ENCODE data around the gene EPOP. TPM values are rescaled to one million over a fixed set of nuclear protein-coding genes. Genes with fewer than 3 reads are reported as not detected.
"Not testable (repeated sequence)": the region's sequence is repeated elsewhere in the genome, so short reads cannot be mapped to it uniquely, and the experiment has no call there.

The EPOP gene
- total and polyA plus RNA-seq, 5 donors: 0.91 to 2.9 (median 2.1) TPM

GRCh38 chr17:38657824-38658740 lies 16.7 kb downstream of the EPOP start:
- ATAC-seq (no peak), DNase-seq (no peak)
- Histone ChIP-seq H3K27me3 (ENCODE audit: control insufficient read depth, insufficient read depth) (no peaks in the 10 kb centered on the region), H3K4me1 (ENCODE audit: control insufficient read depth, insufficient read depth, low read length) (no peaks in the 10 kb centered on the region), H3K4me3 (ENCODE audit: low read length) (no peak overlapping the region), H3K9me3 (ENCODE audit: control insufficient read depth, low read length) (no peaks in the 10 kb centered on the region), H3K27ac (ENCODE audit: low read length) (no peak overlapping the region)
- intact Hi-C loops (cut with DNase I): no loop called here
- WGBS: 82% methylated on average over 15 of the region's 15 CpGs

GRCh38 chr17:38656959-38657823 lies 17.6 kb downstream of the EPOP start:
- DNase-seq (no peak), ATAC-seq (no peak)
- 49% methylated on average over 27 of the region's 27 CpGs for whole genome bisulfite sequencing
- intact Hi-C loops (cut with DNase I): no loop called here
- Histone ChIP-seq H3K4me3 (ENCODE audit: low read length) (no peak overlapping the region), H3K27me3 (ENCODE audit: control insufficient read depth, insufficient read depth) (no peaks in the 10 kb centered on the region), H3K9me3 (ENCODE audit: control insufficient read depth, low read length) (no peaks in the 10 kb centered on the region), H3K4me1 (ENCODE audit: control insufficient read depth, insufficient read depth, low read length) (no peaks in the 10 kb centered on the region), H3K27ac (ENCODE audit: low read length) (no peak overlapping the region)

DNA sequence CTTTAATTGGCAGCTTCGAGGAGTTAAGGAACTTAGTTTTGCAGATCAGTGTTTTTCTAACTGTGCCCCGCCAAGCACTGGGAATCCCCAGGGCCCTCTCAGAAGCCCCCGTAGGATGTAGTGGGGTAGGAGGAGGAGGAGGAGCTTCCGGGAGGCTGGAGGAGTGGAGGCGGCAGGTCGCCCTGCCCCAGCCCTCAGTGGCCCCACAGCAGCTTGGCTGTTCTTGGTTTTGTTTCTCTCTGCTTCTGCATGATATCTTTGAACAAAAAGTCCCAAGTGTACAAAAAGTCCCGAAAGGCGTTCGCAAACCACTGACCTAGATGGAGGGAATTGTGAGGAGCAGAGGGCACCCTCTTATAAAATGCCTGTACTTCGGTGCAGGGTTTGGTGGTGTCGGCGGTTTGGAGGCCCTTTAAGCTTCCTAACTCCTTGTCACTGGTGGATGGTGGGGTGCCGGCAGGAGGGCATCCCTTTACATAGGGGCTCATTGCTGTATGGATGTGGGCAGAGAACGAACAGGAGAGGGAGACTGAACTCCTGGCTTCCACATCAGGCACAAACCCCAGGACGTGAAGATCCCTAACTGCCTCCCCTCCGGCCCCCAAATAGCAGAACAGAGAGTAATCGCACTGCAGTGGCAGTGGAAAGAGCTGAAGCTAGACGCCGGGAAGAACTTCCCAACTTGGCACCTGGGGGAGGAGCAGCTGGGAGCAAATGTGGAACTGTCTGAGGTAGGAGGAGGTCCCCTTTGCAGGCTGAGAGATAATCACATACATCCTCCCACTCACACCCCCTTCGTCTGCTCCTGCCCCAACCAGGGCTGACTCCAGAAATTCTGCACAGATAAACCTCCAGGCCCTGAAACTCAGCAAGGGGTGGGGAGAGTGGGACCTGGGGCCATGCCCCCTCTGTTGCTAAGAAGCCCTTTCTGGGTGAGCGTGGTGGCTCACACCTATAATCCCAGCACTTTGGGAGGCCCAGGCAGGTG lies 20.1 kb downstream of the EPOP start:
- DNase-seq (no peak), ATAC-seq (no peak)
- H3K4me3 ChIP-seq (ENCODE audit: low read length): no peak overlapping the region
- intact Hi-C loops (cut with DNase I): no loop called here
- WGBS: 38% methylated on average over 21 of the region's 21 CpGs
- H3K27me3 ChIP-seq (ENCODE audit: control insufficient read depth, insufficient read depth): no peaks in the 10 kb centered on the region
- H3K9me3 ChIP-seq (ENCODE audit: control insufficient read depth, low read length): no peaks in the 10 kb centered on the region
- H3K27ac ChIP-seq (ENCODE audit: low read length): no peak overlapping the region
- no peaks in the 10 kb centered on the region for H3K4me1 ChIP-seq (ENCODE audit: control insufficient read depth, insufficient read depth, low read length)

GRCh38 chr17:38653679-38654078 lies 21.1 kb downstream of the EPOP start:
- no peaks in the 10 kb centered on the region for H3K9me3 ChIP-seq (ENCODE audit: control insufficient read depth, low read length)
- DNase-seq (no peak), ATAC-seq (no peak)
- intact Hi-C loops (cut with DNase I): no loop called here
- H3K4me3 ChIP-seq (ENCODE audit: low read length): no peak overlapping the region
- WGBS: 85% methylated on average over 5 of the region's 5 CpGs
- no peaks in the 10 kb centered on the region for H3K4me1 ChIP-seq (ENCODE audit: control insufficient read depth, insufficient read depth, low read length)
- H3K27ac ChIP-seq (ENCODE audit: low read length): no peak overlapping the region
- H3K27me3 ChIP-seq (ENCODE audit: control insufficient read depth, insufficient read depth): no peaks in the 10 kb centered on the region

DNA sequence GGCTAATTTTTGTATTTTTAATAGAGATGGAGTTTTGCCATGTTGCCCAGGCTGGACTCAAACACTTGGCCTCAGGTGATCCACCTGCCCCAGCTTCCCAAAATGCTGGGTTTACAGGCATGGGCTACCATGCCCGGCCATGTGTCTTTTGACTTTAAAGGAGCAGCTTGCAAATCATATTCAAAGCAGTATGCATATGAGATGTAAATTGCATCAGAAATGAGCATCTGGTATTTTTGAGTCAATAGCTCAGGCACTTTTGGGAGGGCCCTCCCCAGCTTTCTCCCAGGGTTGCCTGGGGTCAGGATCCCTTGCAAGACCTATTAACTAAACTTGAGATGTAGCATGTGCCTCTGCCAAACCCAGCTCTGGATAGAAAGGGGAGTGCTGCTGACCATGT lies 21.5 kb downstream of the EPOP start:
- intact Hi-C loops (cut with DNase I): no loop called here
- ATAC-seq: no peak
- Histone ChIP-seq H3K4me1 (ENCODE audit: control insufficient read depth, insufficient read depth, low read length) (no peaks in the 10 kb centered on the region), H3K9me3 (ENCODE audit: control insufficient read depth, low read length) (no peaks in the 10 kb centered on the region), H3K27ac (ENCODE audit: low read length) (no peak overlapping the region), H3K27me3 (ENCODE audit: control insufficient read depth, insufficient read depth) (no peaks in the 10 kb centered on the region), H3K4me3 (ENCODE audit: low read length) (no peak overlapping the region)
- no peak for DNase-seq
- WGBS: 98% methylated on average over 1 of the region's 1 CpG

DNA sequence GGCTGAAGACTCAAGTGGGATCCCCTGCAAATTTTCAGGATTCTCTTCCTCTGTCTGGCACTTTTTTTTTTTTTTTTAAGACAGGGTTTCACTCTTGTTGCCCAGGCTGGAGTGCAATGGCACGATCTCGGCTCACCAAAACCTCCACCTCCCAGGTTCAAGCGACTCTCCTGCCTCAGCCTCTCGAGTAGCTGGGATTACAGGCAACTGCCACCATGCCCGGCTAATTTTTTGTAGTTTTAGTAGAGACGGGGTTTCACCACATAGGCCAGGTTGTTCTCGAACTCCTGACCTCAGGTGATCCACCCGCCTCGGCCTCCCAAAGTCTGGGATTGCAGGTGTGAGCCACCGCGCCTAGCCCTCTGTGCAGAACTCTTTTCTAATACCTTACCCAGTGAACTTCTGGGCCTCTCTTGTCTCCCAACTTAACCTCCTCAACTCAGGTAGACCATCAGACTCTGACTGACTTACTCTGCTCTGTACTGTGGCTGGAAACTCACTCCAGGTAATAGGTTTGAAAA lies 24.0 kb downstream of the EPOP start:
- H3K27ac ChIP-seq (ENCODE audit: low read length); H3K4me3 ChIP-seq (ENCODE audit: low read length); H3K4me1 ChIP-seq (ENCODE audit: control insufficient read depth, insufficient read depth, low read length); DNase-seq; ATAC-seq; H3K27me3 ChIP-seq (ENCODE audit: control insufficient read depth, insufficient read depth); H3K9me3 ChIP-seq (ENCODE audit: control insufficient read depth, low read length); intact Hi-C loops (cut with DNase I): not testable (repeated sequence)
- 84% methylated on average over 11 of the region's 11 CpGs for WGBS

DNA sequence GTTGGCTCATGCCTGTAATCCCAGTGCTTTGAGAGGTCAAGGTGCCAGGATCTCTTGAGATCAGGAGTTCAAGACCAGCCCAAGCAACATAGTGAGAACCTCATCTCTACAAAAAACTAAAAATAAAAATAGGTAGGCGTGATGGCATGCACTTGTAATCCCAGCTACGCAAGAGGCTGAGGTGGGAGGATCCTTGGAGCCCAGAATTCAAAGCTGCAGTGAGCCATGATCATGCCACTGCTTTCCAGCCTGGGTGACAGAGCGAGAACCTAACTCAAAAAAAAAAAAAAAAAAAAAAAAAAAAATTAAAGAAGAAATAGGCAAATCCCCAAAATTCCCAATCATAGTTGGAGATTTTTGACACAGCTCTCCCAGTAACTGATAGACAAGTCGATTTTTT lies 36.8 kb downstream of the EPOP start:
- no peaks in the 10 kb centered on the region for H3K4me1 ChIP-seq (ENCODE audit: control insufficient read depth, insufficient read depth, low read length)
- ATAC-seq: no peak
- no peak overlapping the region for H3K4me3 ChIP-seq (ENCODE audit: low read length)
- no peak for DNase-seq
- WGBS: 68% methylated on average over 4 of the region's 4 CpGs
- no peaks in the 10 kb centered on the region for H3K27me3 ChIP-seq (ENCODE audit: control insufficient read depth, insufficient read depth)
- intact Hi-C loops (cut with DNase I): no loop called here
- no peaks in the 10 kb centered on the region for H3K9me3 ChIP-seq (ENCODE audit: control insufficient read depth, low read length)
- no peak overlapping the region for H3K27ac ChIP-seq (ENCODE audit: low read length)

DNA sequence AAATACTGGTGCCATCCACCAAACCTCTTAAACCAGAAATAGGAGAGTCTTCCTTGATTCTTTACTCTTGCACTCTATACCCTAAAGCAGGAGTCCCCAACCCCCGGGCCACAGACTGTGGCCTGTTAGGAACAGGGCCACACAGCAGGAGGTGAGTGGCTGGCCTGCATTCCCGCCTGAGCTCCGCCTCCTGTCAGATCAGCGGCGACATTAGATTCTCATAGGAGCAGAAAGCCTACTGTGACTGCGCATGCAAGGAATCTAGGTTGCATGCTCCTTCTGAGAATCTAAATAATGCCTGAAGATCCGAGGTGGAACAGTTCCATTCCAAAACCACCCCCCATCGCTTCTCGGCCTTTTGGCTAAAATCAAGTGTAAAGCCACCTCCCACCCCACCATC lies 38.7 kb downstream of the EPOP start:
- DNase-seq (no peak), ATAC-seq (no peak)
- WGBS: 43% methylated on average over 9 of the region's 9 CpGs
- intact Hi-C loops (cut with DNase I): no loop called here
- H3K27ac ChIP-seq (ENCODE audit: low read length): no peak overlapping the region
- no peaks in the 10 kb centered on the region for H3K27me3 ChIP-seq (ENCODE audit: control insufficient read depth, insufficient read depth)
- no peaks in the 10 kb centered on the region for H3K4me1 ChIP-seq (ENCODE audit: control insufficient read depth, insufficient read depth, low read length)
- H3K4me3 ChIP-seq (ENCODE audit: low read length): no peak overlapping the region
- no peaks in the 10 kb centered on the region for H3K9me3 ChIP-seq (ENCODE audit: control insufficient read depth, low read length)

GRCh38 chr17:38632334-38632733 lies 42.4 kb downstream of the EPOP start:
- intact Hi-C loops (cut with DNase I): no loop called here
- Histone ChIP-seq H3K27ac (ENCODE audit: low read length) (no peak overlapping the region), H3K4me1 (ENCODE audit: control insufficient read depth, insufficient read depth, low read length) (no peaks in the 10 kb centered on the region), H3K9me3 (ENCODE audit: control insufficient read depth, low read length) (no peaks in the 10 kb centered on the region), H3K4me3 (ENCODE audit: low read length) (no peak overlapping the region), H3K27me3 (ENCODE audit: control insufficient read depth, insufficient read depth) (no peaks in the 10 kb centered on the region)
- DNase-seq (no peak), ATAC-seq (no peak)
- 81% methylated on average over 6 of the region's 6 CpGs for WGBS

DNA sequence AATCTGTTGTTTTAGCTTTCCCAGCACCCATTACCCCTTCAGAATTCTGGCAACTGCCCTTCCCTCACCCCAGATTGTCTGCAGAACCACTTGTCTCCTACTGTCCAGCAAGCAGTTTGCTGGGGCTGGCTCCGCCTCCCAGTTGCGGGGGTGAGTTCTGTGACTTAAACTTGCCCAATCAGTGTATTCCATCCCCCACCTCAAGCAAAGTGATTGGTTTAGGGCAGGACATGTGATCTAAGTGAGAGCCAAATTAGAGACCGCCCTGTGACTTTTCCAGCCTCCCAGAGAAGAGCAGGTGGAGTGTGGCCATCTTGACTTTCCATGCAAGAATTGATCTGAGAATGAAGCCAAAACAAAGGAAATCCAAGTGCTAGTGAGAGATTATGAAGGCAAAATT lies 46.3 kb downstream of the EPOP start:
- Histone ChIP-seq H3K9me3 (ENCODE audit: control insufficient read depth, low read length) (no peaks in the 10 kb centered on the region), H3K27me3 (ENCODE audit: control insufficient read depth, insufficient read depth) (no peaks in the 10 kb centered on the region), H3K4me3 (ENCODE audit: low read length) (no peak overlapping the region), H3K27ac (ENCODE audit: low read length) (no peak overlapping the region), H3K4me1 (ENCODE audit: control insufficient read depth, insufficient read depth, low read length) (no peaks in the 10 kb centered on the region)
- no peak for DNase-seq
- intact Hi-C loops (cut with DNase I): no loop called here
- WGBS: 95% methylated on average over 3 of the region's 3 CpGs
- no peak for ATAC-seq

Data from right cardiac atrium (tissue), 5 donors.